HG02759 (cell line): ENCODE results near the gene MSI2.
A peak's percentile ranks its signal among the peaks of the same experiment; 100 is the strongest.

Experiments used
- ATAC-seq: cut with Tn5 transposase; IDR thresholded peaks from one replicate; pipeline ENCODE4 v1.9.1; 2021; ENCODE audit warnings: mild to moderate bottlenecking, moderate library complexity; ENCODE audit not compliant: unreplicated experiment

Gene MSI2

DNA sequence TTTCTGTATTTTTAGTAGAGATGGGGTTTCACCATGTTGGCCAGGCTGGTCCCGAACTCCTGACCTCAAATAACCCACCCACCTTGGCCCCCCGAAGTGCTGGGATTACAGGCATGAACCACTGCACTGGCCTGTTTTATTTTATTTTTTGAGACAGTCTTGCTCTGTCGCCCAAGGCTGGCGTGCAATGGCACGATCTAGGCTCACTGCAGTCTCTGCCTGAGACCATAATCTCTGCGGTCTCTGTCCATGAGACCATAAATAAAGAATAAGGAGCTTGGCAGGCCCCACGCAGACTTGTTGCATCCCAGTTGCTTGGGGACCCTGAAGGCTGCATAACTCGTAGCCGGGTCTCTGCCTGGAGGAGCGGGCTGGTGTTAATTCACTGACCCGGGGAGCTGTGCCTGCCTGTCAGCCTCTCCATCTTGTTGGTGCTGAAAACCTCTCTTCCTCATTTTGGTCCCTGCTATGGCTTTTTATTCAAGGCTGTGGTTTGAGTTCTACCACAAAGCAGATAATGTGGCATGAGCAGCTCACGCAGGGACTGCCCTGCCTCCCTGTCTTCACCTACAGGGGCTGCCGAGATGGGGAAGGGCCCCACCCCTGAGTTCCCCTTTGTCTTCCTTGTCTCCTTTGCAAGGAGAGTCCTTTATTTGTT lies 82.1 kb downstream of the MSI2 start:
- ATAC-seq = peak; percentile 91

DNA sequence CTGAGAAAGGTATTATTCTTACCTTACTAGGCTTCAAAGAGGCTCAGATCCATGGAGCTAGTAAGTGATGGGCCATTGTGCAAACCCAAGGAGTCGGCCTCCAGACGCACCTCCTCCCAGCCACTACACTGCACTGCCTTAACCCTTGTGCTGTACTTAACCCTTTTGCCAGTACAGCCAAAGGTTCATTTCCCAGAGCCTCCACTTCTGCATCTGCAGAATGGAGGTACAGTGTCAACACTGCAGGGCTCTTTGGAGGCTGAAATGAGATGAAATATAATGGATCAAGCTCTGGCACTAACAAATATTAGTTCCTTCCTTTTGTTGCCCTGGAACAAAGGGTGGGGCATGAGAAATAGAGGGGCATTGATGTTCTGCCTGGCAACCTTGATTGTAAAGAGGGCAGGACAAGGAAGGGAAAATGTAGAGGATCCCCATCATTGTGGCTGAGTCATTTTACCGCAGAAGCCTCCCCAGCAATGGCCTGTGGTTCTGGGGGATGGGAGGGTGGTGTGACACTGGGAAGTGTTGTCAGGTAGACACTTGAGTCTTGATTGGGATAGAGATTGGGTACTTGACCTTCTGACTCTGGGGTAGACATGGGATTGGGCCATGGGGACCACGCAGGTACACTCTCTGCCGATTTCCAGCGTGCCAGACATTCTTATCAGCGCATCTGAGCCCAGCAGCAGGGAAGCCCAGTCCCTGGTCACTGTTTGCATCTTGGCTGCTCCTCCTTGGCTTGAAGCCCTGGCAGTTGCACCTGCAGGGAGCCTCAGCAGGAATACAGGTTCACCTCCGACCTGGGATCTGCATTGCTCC lies 84.0 kb downstream of the MSI2 start:
- ATAC-seq = no peak

DNA sequence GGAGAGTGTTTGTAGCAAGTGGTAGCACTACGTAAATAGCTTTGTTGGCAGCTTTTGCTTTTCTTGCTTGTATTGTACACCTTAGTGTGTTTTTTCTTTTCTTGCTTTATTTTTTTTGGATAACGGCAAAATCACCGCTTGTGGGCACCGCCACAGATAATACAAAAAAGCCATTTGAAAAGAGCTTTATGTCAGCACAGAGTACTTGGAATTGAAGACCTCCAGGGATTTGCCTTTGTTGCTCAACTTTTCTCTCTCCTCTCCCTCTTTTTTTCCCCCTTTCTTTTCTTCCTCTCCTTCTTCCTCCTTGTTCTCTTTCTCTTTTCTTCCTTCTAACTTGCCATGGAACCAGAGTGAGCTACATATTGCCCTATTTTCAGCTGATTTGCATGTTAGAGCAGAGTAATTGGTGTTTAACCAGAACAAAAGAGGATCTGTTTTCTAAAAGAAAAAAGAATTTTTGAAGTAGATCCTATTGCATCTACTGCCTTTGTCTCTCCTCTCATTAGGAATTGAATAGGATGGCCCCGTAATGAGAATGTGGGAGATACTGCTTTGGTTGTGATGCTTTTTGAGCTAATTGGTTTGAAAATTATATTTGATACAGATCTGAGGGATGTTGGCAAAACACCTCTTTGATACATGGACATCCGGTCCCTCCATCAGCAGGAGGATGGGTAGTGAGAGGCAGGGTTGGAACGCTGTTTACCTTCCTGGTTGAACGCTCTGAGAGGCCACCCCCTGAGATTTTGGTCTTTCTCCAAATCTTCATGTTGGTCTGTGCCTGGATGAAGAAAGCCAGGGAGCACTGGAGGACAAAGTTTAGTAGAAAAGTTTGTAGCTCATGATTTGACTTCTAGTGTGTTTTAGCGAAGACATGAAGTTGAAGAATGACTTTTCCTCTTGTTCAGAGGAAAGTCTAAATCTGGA lies 85.6 kb downstream of the MSI2 start:
- no peak for ATAC-seq

DNA sequence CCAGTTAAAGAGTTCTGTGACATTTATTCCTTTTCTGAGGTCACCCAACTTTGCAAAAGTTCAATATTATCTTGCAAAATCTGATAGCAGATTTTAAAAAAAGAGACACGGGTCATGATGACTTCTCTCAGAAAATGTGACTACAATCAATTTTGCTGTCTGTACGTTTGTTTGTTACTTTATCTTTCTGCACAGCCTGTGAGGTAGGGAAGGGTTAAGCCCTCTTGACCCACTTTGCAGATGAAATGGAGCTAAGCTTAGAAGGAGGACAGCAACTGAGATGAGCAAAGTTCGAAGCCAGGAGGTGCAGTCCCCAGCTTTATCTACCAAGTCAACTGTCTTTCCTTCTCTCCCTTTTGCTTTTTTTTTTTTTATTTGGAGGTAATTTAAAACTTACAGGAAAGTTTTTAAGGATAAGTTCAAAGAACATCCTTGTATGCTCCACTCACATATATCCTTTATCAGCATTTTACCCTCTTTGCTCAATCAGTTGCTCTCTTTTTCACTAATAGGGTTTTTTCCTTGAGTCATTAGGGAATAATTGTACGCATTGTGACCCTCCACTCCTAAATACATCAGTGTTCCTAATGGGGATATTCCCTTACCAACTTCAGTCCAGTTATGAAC lies 86.8 kb downstream of the MSI2 start:
- no peak for ATAC-seq

DNA sequence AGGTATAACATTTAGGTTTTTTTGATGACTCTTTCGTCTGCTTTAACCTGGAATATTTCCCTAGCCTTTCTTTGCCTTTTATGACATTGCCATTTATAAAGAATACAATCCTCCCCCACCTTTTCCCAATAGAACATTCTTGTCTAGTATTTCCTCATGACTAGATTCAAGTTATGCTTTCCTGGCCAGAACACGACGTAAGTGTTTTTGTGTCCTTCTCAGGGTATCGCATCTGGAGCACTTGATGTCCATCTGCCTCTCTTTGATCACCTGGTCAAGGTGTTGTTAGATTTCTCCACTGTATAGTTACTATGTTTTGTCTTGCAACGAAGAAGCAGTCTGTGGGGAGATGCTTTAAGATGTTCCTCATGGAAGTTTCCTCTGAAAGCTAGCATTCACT lies 87.4 kb downstream of the MSI2 start:
- ATAC-seq = no peak

DNA sequence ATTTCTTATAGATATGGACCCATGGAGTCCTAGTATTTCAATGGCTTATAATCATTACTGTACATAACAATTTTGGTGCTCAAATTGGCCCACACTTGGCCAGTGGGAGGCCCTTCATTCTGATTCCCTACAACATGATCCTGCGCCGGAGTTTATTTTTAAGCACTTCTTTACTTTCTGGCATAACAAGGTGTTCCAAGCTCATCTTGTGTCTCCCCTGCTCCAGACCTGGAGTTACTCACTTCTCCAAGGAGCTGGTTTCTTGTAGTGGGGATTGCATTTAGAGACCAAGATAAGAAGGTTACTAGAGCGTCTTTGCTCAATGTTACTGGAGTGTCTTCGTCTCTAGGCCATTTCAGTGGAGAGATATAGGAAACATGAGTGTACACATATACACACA lies 87.9 kb downstream of the MSI2 start:
- ATAC-seq = no peak

DNA sequence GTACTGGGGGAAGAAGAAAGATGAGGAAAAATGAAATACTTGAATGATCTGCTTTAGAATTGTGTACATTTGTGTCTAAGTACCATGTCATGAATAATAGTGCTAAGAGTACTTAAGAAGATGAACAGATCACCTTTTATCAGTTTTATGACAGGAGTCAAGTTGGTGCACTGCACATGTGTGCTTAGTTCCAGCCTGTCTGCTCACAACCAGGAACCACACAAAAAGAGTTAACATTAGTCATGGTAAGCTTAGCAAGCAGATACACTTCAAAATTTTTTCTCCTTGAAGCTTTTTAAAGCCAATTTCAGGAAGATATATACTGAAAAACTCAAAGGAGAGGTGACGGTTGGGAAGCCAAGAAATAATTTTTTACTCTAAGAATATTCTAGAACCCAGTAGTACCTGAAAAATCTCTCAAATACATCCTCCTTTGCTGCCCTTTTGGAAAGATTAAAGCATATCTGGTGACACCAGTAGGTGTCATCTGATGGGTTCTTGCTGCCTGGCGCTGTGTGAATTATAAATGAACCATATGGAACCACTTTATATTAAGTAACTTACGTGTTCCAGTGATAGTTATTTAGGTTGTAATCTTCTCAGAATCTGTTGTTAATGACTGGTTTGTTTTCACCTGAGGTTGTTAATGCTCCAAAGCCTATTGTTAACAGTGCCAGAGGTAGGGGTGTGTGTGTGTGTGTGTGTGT lies 93.4 kb downstream of the MSI2 start:
- no peak for ATAC-seq

DNA sequence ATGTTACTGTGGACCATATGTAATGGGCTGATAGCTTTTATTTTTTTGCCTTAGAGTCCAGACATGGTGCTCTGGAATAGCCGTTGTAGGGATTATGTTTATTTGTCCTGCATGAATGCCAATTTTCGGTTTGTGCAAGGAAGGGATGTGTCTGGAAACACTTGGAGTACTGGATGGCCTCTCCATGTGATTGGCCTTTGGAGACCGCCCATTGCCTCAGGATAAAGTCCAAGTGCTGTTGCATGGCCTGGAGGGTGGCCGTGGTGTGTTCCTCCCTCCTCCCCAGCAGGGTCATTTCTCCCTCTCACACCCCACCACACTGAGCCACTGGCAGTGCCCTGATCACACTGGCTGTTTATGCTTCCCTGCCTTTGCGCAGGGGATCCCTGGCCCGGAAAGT lies 93.9 kb downstream of the MSI2 start:
- no peak for ATAC-seq

DNA sequence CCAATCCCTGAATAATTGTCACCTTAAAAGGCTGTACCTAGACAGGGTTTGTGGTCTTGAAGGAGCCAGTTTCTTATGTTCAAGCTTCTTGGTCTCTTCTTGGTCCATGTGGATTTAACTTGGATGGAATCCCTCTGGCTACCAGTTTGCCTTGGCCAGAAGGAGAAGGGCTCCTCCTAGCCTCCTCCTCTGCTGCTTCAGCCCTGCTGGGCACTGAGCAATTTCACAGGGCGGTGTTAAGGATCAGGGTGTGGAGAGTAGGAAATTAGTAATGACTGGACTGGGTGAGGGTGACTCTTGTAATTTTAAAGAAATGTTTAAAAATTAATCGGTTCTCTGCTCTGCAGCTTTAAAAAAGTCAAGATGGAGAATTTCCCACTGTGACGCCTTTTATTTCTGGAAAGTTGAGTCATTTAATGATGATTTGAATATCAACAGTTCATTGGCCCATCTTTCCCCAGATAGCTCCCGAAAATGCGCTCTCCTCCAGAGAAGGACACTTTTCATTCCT lies 96.4 kb downstream of the MSI2 start:
- ATAC-seq = no peak

DNA sequence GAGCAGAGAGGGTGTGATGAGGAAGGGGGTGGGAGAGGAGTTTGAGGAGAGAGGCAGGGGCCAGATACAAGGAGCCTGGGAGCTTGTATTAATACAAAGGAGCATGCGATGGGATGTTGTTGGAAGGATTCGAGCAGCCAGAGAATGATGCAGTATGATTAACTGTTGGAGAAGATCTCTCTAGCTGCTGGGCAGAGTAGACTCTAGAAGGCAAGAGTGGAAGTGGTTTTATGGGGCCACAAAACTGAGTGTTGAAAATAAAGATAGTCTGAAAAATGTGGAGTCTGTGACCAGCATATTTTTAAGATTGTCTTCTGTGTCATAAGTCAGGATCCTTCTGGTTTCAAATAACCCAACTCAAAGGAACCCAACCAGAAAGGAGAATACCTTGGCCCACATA lies 98.3 kb downstream of the MSI2 start:
- ATAC-seq = no peak

DNA sequence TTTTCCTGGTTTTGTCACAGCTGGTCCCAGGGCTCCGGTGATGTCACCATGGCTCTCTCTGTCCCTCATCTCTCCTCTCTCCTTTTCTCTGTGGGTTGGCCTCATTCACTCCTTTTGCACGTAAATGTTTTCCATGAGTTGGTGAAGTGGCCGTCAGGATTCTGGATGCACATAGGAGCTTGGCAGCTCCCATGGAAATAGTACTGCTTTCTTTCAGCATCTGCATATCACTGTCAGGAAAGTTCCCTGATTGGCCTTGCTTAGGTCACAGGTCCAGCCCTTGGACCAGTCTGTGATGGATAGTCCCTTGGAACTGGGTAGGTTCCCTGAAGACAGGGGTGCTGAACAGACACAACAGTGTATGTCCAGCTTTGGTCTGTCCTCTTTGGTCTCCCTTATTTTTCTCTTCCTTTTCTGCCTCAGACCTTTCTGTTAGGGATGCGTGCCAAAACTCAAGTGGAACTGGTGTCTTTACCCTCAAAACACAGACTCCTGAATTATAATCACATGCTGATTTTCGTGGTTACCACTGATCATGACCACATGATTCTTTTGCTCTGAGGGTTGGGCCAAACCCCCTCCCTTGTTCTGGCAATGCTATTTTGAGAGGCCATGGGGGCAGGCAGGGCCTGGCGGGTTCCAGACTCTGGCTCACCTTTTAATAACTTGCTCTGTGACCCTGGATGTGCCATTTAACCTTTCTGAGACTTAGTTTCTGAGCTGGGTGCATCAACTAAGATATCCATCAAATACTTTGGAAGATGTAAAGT lies 99.0 kb downstream of the MSI2 start:
- no peak for ATAC-seq

DNA sequence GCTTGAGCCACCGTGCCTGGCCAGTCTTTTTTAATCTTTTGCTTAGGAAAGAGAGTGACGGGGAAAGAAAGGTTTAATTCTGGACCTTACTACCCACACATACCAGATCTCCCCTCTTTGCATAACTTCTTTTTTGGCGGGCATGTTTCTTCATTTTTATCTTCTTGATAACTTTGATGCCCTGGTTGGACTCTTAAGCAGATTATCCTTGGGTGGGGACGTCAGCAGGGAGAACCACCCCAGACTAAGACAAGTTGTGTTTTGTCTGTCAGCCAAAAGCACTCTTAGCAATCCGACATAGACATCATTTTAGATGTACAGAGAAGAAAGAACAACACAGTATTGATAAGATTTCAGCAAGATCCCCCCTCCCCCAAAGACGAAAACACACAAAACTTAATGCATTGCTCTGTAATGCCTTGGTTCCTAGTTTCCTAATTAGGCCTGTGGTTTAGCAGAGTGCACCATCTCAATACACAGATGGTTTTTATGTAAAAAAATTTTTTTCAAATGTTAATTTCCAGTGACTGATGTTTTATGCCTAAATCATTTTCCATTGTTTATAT lies 99.9 kb downstream of the MSI2 start:
- ATAC-seq = peak; percentile 25

DNA sequence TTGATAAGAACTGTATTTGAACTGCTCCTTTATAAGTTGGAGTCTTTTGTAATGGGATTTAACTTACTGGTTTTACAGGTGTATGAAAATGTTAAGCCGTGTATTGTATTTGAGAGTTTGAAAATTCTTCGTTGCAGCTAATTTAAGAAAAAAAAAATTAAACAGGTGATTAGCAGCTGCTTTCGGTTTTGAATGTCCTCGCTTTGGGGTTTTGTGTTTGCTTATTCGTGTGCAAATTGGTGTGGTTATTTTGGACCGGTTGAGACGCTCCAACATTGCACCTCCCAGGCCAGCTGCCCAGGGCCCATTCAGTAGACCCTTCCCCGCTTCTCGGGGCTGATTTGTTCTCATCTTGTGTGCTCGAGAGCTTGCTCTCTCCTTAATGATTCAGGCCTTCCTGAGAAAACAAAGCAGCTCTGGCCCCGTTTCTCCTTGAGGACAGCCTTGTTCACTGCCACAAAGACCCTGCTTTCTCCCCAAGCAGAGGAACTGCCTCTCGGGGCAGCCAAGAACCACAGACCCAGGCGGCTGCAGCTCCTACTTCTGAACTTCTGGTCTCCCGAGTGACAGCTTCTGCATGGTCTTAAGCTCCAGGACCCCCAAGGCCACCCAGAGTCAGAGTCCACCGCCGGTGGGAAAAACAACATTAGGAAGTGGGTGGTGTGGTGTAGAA lies 100.5 kb downstream of the MSI2 start:
- peak; percentile 52 for ATAC-seq

DNA sequence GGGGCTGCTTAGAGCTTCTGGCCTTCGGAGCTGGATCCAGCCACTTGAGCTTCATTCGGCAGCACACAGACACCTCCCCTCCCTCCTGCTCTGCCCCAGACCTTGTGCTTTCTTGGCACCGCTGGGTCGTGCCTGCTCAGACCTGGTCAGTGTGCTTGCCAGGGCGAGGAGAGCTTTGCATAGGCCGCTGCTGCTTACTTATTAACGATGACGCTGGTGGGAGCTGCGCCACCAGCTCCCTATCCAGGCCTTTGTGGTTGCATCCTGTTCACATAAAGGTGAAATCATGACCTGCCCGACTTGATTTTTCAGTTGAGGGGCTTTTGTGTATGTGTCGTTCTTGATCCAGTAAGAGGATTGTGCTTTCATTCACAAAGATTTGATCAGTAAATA lies 101.1 kb downstream of the MSI2 start:
- ATAC-seq = peak; percentile 63

DNA sequence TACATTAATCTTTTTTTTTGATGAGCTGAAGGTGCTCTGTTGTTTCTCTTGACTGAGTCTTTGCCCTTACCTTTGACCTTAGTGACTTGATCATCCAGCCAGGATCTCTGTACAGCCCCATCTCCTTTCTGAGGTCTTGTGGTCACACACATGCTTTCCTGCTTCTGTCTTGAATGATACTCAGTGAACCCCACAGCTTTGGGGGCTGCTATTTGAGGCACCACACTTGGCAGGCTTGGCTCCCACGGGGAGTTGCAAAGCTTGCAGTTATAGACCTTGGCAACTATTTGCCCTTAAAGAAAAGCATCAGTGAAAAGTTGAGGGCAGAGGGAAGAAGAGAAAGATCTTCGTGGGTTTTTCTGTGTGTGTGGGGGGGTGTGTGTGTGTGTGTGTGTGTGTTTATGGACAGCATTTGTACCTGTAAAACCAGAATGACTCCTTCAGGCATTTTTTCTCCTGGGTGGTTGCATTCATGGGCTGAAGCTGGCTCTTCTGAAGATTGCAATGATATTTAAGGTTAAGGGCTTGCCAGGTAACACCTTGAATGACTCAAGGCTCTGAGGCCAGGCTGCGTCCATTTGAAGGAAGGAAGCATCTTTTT lies 101.6 kb downstream of the MSI2 start:
- ATAC-seq = peak; percentile 58

DNA sequence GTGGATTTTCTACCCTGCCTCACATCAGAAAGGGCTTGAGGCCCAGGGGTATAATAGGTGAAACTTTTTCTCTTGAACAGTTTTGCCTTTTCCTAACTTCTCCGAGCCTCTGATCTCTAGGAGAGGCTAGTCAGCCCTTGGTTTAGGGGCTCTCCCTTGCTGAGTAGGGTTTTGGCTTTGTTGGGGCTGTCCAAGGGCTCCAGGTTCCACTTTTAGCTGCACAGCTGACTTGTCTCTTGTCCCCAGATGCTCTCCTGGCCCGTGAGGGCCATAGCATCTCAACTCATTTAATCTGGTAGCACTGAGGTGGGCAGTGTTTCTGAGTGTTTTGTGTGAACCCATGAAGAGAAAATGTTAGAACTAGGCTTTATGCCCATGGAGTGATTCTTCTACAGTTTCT lies 103.9 kb downstream of the MSI2 start:
- ATAC-seq = no peak

DNA sequence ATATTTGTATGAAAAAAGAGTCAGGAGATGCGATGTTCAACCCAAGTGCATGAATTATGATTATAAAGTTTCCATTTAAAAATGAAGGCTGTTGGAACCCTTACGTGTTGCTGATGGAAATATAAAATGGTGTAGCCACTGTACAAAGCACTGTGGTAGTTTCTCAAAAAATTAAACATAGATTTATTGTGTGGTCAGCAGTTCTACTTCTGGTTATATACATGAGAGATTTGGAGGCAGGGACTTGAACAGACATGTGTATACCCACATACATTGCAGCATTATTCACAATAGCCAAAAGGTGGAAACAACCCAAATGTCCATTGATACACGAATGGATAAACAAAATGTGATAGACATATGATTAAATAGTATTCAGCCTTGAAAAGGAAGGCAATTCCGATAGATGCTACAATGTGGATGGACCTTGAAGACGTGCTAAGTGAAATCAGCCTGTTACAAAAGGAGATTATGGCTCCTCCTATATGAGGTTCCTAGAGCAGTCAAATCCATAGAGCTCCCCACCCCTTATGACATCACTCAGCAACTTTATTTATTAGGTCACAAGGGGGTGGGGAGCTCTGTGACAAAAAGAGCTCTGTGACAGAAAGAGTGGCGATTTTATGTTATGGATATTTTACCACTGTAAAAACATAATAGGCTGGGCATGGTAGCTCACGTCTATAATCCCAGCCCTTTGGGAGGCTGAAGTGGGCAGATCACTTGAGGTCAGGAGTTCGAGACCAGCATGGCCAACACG lies 106.7 kb downstream of the MSI2 start:
- ATAC-seq = no peak
